GM10248 (cell line): Measurements from ENCODE around the gene DOCK1.

Source experiments
- CTCF ChIA-PET: fragments of 300-600 bp; sonication (Branson Sonifier 250); formaldehyde crosslinking; extraction: SDS; loops from one replicate; lab custom pipeline; 2021; ENCODE audit warnings: antibody characterized with exemption; lab: Yijun Ruan, JAX
- POLR2A ChIA-PET: fragments of 350-650 bp; sonication (Branson Sonifier 250); formaldehyde crosslinking; extraction: SDS; loops from one replicate; lab custom pipeline; 2020; ENCODE audit warnings: antibody characterized with exemption; lab: Yijun Ruan, JAX
- DNase-seq: peaks from one replicate; pipeline ENCODE4 v3.0.0; 2012; ENCODE audit errors: extremely low spot score
- CTCF ChIP-seq: IDR thresholded peaks from 2 replicates; pipeline ENCODE4 v1.5.1; 2012; ENCODE audit warnings: mild to moderate bottlenecking, low read depth; ENCODE audit errors: extremely low read depth, missing control alignments, control extremely low read depth

The DOCK1 gene

GRCh38 chr10:127391875-127392274, 486.6 kb downstream of the DOCK1 start:
- CTCF ChIA-PET = no interaction called here
- no peak for TF ChIP-seq CTCF

GRCh38 chr10:127392351-127393235, 487.4 kb downstream of the DOCK1 start:
- POLR2A ChIA-PET = no interaction called here

More at GRCh38 chr10:127391875-127392274, 486.6 kb downstream of the DOCK1 start:
- DNase-seq = no peak
- POLR2A ChIA-PET = no interaction called here

GRCh38 chr10:127398140-127398970, 493.1 kb downstream of the DOCK1 start:
- TF ChIP-seq CTCF = no peak
- ChIA-PET CTCF (no interaction called here), POLR2A (no interaction called here)
- DNase-seq = no peak

More at GRCh38 chr10:127392351-127393235, 487.4 kb downstream of the DOCK1 start:
- CTCF ChIA-PET = no interaction called here
- no peak for TF ChIP-seq CTCF
- no peak for DNase-seq

DNA sequence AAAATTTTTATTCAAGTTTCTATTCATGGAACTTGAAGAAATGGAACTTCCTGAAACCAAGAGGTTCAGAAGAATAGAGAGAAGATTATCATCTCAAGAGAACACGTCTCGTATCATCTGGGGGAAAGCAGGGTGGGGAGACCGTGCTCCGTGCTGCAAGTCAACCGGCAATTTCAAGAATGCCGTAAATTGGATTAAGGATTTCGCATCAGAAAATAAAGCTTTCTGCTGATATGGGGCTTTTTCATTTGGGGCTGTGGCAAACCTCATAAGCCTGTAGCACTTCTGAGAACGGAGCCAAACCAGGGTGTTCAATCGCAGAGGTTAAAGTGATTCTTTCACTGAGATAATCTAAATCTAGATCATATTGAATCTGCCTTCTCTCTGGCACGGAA, 493.7 kb downstream of the DOCK1 start:
- ChIA-PET CTCF (no interaction called here), POLR2A (no interaction called here)
- TF ChIP-seq CTCF = no peak
- no peak for DNase-seq

DNA sequence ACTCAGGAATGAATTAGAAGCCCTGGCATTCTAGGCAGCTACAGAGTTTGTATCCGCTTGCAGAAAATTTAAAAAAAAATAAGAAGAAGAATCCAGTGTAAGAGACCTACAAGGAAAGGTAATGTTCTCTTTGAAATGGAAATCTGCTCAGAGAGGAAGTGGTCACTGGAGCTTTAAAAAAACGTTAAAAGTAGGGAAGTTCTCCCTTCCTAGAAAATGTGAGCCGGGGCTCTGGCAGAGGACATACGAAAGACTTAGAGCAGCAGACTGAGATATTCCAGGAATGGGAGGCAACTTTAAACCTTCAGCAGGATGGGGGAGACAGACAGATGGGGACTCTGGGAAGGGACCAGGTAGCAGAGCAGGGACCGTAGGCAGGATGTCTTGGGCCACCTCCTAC, 494.4 kb downstream of the DOCK1 start:
- no peak for DNase-seq
- no peak for TF ChIP-seq CTCF
- CTCF ChIA-PET = no interaction called here
- POLR2A ChIA-PET = no interaction called here

- ChIA-PET POLR2A (no interaction called here), CTCF (no interaction called here)
These were observed 495.0 kb downstream of the DOCK1 start for GRCh38 chr10:127400216-127400615.

More at GRCh38 chr10:127400216-127400615, 495.0 kb downstream of the DOCK1 start:
- DNase-seq = no peak
- TF ChIP-seq CTCF = no peak
